OCI-LY7 (cell line): ENCODE measurements around the gene SLC5A9. TPM values are rescaled to one million over a fixed set of nuclear protein-coding genes. Genes with fewer than 3 reads are reported as not detected.

ENCODE experiments used
- BruUV-seq: library from RNA; stranded (reverse); fragments of 400-500 nt; replicated peaks from 2 replicates; lab custom pipeline; 2021; lab: Mats Ljungman, UMichigan
- CTCF ChIA-PET: fragments of 300-600 bp; sonication (Branson Sonifier 250); formaldehyde crosslinking; loops from one replicate; lab custom pipeline; 2022; ENCODE audit warnings: antibody characterized with exemption; ENCODE audit not compliant: unreplicated experiment; lab: Charles Lee
- POLR2A ChIA-PET: fragments of 300-600 bp; sonication (Branson Sonifier 250); formaldehyde crosslinking; loops from one replicate; lab custom pipeline; 2022; ENCODE audit warnings: antibody characterized with exemption; lab: Charles Lee
- DNase-seq: peaks from one replicate; pipeline ENCODE4 v3.0.0-alpha.2; 2015; ENCODE audit warnings: low spot score
- H2AFZ ChIP-seq: fragments of 200-600 bp; sonication (generic), shearing (Covaris generic); 2 replicates; pipeline ENCODE4 v1.6.1; 2014; ENCODE audit warnings: mild to moderate bottlenecking, antibody characterized with exemption, low read length, moderate library complexity
- H3K27ac ChIP-seq: fragments of 200-600 bp; sonication (generic); 2 replicates; pipeline ENCODE4 v1.5.1; 2014; ENCODE audit warnings: mixed run types, low read depth, mild to moderate bottlenecking, moderate library complexity, low read length, inconsistent platforms; ENCODE audit not compliant: poor library complexity, severe bottlenecking
- H3K36me3 ChIP-seq: fragments of 200-600 bp; sonication (generic); 2 replicates; pipeline ENCODE4 v1.6.1; 2014; ENCODE audit warnings: mild to moderate bottlenecking, antibody characterized with exemption, low read length, moderate library complexity, mixed read lengths; ENCODE audit not compliant: insufficient read depth
- H3K4me1 ChIP-seq: fragments of 200-600 bp; sonication (generic); 2 replicates; pipeline ENCODE4 v1.5.1; 2014; ENCODE audit warnings: mild to moderate bottlenecking, low read length; ENCODE audit not compliant: insufficient read depth, poor library complexity, severe bottlenecking
- H3K4me2 ChIP-seq: fragments of 200-600 bp; sonication (generic); 2 replicates; pipeline ENCODE4 v1.6.1; 2014; ENCODE audit warnings: mild to moderate bottlenecking, low read length
- H3K4me3 ChIP-seq: fragments of 200-600 bp; sonication (generic); 2 replicates; pipeline ENCODE4 v1.5.1; 2014; ENCODE audit warnings: mild to moderate bottlenecking, low read depth, low read length; ENCODE audit not compliant: poor library complexity, severe bottlenecking
- H3K79me2 ChIP-seq: fragments of 200-600 bp; sonication (generic); 2 replicates; pipeline ENCODE4 v1.6.1; 2016; ENCODE audit warnings: low read depth, mild to moderate bottlenecking, low read length, moderate library complexity, mixed read lengths; ENCODE audit not compliant: insufficient read depth
- H3K9me2 ChIP-seq: fragments of 200-600 bp; sonication (generic); 2 replicates; pipeline ENCODE4 v1.6.1; 2016; ENCODE audit warnings: mild to moderate bottlenecking, low read length, mixed read lengths; ENCODE audit not compliant: insufficient read depth
- H3K9me3 ChIP-seq: fragments of 200-600 bp; sonication (generic); 2 replicates; pipeline ENCODE4 v1.6.1; 2014; ENCODE audit warnings: mild to moderate bottlenecking, mixed run types, low read length, mixed read lengths
- H4K20me1 ChIP-seq: fragments of 200-600 bp; sonication (generic); 2 replicates; pipeline ENCODE4 v1.6.1; 2014; ENCODE audit warnings: mild to moderate bottlenecking, antibody characterized with exemption, low read length, moderate library complexity, mixed read lengths; ENCODE audit not compliant: insufficient read depth
- EZH2phosphoT487 ChIP-seq: fragments of 200-600 bp; sonication (generic); IDR thresholded peaks from 2 replicates; pipeline ENCODE4 v1.6.1; 2018; ENCODE audit warnings: low read depth, borderline replicate concordance, mild to moderate bottlenecking, mixed run types, antibody characterized with exemption, low read length, moderate library complexity, mixed read lengths
- intact Hi-C: fragments of 100-400 bp; cut with micrococcal nuclease; formaldehyde crosslinking; loops from one replicate; pipeline ENCODE4 v1.10.0; 2022; ENCODE audit not compliant: unreplicated experiment
- total RNA-seq, 2 experiments: library from RNA; depleted of rRNA in 1 of 2; stranded (reverse); fragments of >200 nt in 1 of 2; shearing (Covaris generic) in 1 of 2; gene quantifications; 2 replicates each; pipeline ENCODE4 v1.2.3, GENCODE V29; 2014 to 2022
- TF ChIP-seq, protein P1 (sequence below): fragments of 200-600 bp; sonication (generic); conservative IDR thresholded peaks from 2 replicates; pipeline ENCODE4 v1.5.1; 2014; ENCODE audit warnings: mild to moderate bottlenecking, antibody characterized with exemption, low read length, moderate library complexity, mixed read lengths

SLC5A9 gene
- total RNA-seq, 2 experiments from 2014 or later = not detected

- ChIA-PET CTCF (no interaction called here), POLR2A (no interaction called here)
- Histone ChIP-seq H3K27ac (no peak overlapping the region), H3K79me2 (no peaks in the 10 kb centered on the region), H2AFZ (no peak overlapping the region), H3K4me1 (no peaks in the 10 kb centered on the region), H3K4me3 (no peak overlapping the region), H3K9me3 (no peaks in the 10 kb centered on the region), H3K36me3 (no peaks in the 10 kb centered on the region), H3K9me2 (no peaks in the 10 kb centered on the region), H3K4me2 (no peak overlapping the region), H4K20me1 (no peaks in the 10 kb centered on the region)
- intact Hi-C loops = no loop called here
- no peak for DNase-seq
- BruUV-seq = no TSS peak
- TF ChIP-seq, protein P1, sequence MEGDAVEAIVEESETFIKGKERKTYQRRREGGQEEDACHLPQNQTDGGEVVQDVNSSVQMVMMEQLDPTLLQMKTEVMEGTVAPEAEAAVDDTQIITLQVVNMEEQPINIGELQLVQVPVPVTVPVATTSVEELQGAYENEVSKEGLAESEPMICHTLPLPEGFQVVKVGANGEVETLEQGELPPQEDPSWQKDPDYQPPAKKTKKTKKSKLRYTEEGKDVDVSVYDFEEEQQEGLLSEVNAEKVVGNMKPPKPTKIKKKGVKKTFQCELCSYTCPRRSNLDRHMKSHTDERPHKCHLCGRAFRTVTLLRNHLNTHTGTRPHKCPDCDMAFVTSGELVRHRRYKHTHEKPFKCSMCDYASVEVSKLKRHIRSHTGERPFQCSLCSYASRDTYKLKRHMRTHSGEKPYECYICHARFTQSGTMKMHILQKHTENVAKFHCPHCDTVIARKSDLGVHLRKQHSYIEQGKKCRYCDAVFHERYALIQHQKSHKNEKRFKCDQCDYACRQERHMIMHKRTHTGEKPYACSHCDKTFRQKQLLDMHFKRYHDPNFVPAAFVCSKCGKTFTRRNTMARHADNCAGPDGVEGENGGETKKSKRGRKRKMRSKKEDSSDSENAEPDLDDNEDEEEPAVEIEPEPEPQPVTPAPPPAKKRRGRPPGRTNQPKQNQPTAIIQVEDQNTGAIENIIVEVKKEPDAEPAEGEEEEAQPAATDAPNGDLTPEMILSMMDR = no peak
- TF ChIP-seq EZH2phosphoT487 = no peak
Measured at GRCh38 chr1:48221657-48222056, 859 bp upstream of the SLC5A9 start.

DNA sequence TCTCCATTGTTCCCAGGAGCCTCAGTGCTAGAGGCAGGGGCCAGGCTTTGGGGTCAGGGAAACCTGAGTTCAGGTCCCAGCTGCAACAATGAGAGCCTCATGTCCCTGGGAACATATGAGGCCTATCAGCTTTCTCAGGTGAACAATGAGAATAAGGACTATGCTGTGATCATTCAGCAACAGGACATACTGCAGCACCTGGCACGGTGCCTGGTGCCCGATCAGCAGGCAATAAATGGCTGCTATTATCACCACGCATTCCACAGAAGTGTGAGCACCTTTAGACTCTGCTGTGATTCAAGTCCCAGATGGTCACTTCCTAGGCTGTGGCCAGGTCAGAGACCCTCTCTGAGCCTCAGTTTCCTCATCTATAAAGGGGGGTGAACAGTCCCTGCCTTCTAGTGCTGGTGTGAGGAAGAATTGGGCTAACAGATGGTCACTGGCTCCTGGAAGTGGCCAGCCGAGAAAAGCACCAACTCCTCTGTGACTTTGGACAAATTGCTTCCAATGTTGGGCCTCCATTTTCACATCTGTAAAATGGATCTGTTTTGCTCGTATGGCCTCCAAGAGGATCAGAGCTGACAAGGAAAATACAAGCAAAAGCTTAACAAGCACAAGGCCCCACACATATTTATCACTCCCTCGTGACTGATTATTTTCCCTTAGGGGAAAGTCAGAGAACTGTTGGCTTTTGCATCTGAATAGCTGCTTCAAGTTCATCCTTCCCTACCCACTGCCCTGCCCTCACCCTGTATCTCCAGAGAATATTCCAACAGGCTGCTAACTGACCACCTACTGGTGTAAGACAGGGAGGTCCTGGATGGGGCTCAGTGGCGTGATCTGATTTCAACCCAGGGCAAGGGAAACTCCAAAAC is 1.1 kb downstream of the SLC5A9 start:
- Histone ChIP-seq H3K36me3 (no peaks in the 10 kb centered on the region), H2AFZ (no peak overlapping the region), H3K79me2 (no peaks in the 10 kb centered on the region), H3K4me3 (no peak overlapping the region), H4K20me1 (no peaks in the 10 kb centered on the region), H3K4me2 (no peak overlapping the region), H3K9me3 (no peaks in the 10 kb centered on the region), H3K27ac (no peak overlapping the region), H3K4me1 (peaks cover 11% of the 10 kb centered on the region), H3K9me2 (no peaks in the 10 kb centered on the region)
- intact Hi-C loops = no loop called here
- BruUV-seq = no TSS peak
- ChIA-PET CTCF (no interaction called here), POLR2A (interaction anchor here (1.5 kb wide), 1 partner anchor 20 kb away, joined by 4 read pairs; no protein-coding TSS in a partner anchor)
- no peak for DNase-seq
- TF ChIP-seq, protein P1 = no peak

- no peak for DNase-seq
- TF ChIP-seq, protein P1 = no peak
- BruUV-seq = no TSS peak
- H4K20me1 ChIP-seq = no peaks in the 10 kb centered on the region
- no peak overlapping the region for H2AFZ ChIP-seq
- no peaks in the 10 kb centered on the region for H3K36me3 ChIP-seq
- intact Hi-C loops = no loop called here
- ChIA-PET CTCF (interaction anchor here (0.6 kb wide), 1 partner anchor 440 kb away, joined by 3 read pairs; no protein-coding TSS in a partner anchor), POLR2A (interaction anchor here (1.5 kb wide), 1 partner anchor 21 kb away, joined by 4 read pairs; no protein-coding TSS in a partner anchor)
- no peak overlapping the region for H3K27ac ChIP-seq
- no peaks in the 10 kb centered on the region for H3K9me3 ChIP-seq
- no peaks in the 10 kb centered on the region for H3K79me2 ChIP-seq
- no peak overlapping the region for H3K4me2 ChIP-seq
- H3K9me2 ChIP-seq = no peaks in the 10 kb centered on the region
- peaks cover 11% of the 10 kb centered on the region for H3K4me1 ChIP-seq
- H3K4me3 ChIP-seq = no peak overlapping the region
Measured at GRCh38 chr1:48224791-48225190, 2.3 kb downstream of the SLC5A9 start.
